ENCODE measurements around the gene TOMM7.
"Not testable (repeated sequence)": the region's sequence is repeated elsewhere in the genome, so short reads cannot be mapped to it uniquely, and the experiment has no call there.

TOMM7 gene

GRCh38 chr7:22850394-22850793 is 27.7 kb upstream of the TOMM7 start:
- not testable (repeated sequence) for H3K9ac ChIP-seq (ENCODE audit: low read length)

GRCh38 chr7:22849662-22850061 is 27.0 kb upstream of the TOMM7 start:
- Histone ChIP-seq H3K27me3 (ENCODE audit: control insufficient read depth, insufficient read depth, low read length) (peaks cover 2% of the 10 kb centered on the region), H3K27ac (ENCODE audit: low read depth, low read length) (no peak overlapping the region), H3K36me3 (ENCODE audit: control insufficient read depth, insufficient read depth, low read length) (no peaks in the 10 kb centered on the region), H3K4me3 (ENCODE audit: low read length) (no peak overlapping the region), H3K9ac (ENCODE audit: low read length) (no peak overlapping the region), H3K4me1 (ENCODE audit: control insufficient read depth, insufficient read depth, low read length) (peaks cover 4% of the 10 kb centered on the region)

More at GRCh38 chr7:22850394-22850793, 27.7 kb upstream of the TOMM7 start:
- H3K36me3 ChIP-seq (ENCODE audit: control insufficient read depth, insufficient read depth, low read length); H3K4me1 ChIP-seq (ENCODE audit: control insufficient read depth, insufficient read depth, low read length); H3K27ac ChIP-seq (ENCODE audit: low read depth, low read length); H3K27me3 ChIP-seq (ENCODE audit: control insufficient read depth, insufficient read depth, low read length); H3K4me3 ChIP-seq (ENCODE audit: low read length): not testable (repeated sequence)

- Histone ChIP-seq H3K9ac (ENCODE audit: low read length) (no peak overlapping the region), H3K4me3 (ENCODE audit: low read length) (no peak overlapping the region), H3K36me3 (ENCODE audit: control insufficient read depth, insufficient read depth, low read length) (no peaks in the 10 kb centered on the region), H3K27ac (ENCODE audit: low read depth, low read length) (no peak overlapping the region), H3K27me3 (ENCODE audit: control insufficient read depth, insufficient read depth, low read length) (peaks cover 2% of the 10 kb centered on the region), H3K4me1 (ENCODE audit: control insufficient read depth, insufficient read depth, low read length) (peaks cover 4% of the 10 kb centered on the region)
Observed at GRCh38 chr7:22849172-22849571, 26.5 kb upstream of the TOMM7 start.

DNA sequence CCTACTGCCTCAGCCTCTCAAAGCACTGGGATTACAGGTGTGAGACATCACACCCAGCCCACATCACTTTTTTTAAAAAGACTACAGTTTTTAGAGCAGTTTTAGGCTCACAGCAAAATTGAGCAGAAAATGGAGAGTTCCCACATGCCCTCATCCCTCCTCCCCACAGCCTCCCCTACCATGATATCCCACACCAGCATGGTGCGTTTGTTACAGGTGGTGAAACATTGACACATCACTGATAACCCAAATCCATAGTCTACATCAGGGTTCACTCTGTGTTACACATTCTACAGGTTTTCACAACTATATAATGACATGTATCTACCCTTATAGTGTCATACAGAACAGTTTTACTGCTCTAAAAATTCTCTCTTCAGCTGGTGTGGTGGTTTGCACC is 24.3 kb upstream of the TOMM7 start:
- H3K27ac ChIP-seq (ENCODE audit: low read depth, low read length): no peak overlapping the region
- H3K4me1 ChIP-seq (ENCODE audit: control insufficient read depth, insufficient read depth, low read length): no peaks in the 10 kb centered on the region
- no peaks in the 10 kb centered on the region for H3K27me3 ChIP-seq (ENCODE audit: control insufficient read depth, insufficient read depth, low read length)
- no peaks in the 10 kb centered on the region for H3K36me3 ChIP-seq (ENCODE audit: control insufficient read depth, insufficient read depth, low read length)
- H3K9ac ChIP-seq (ENCODE audit: low read length): no peak overlapping the region
- no peak overlapping the region for H3K4me3 ChIP-seq (ENCODE audit: low read length)

GRCh38 chr7:22845221-22845834 is 22.7 kb upstream of the TOMM7 start:
- H3K9ac ChIP-seq (ENCODE audit: low read length): no peak overlapping the region
- H3K27ac ChIP-seq (ENCODE audit: low read depth, low read length): no peak overlapping the region
- no peaks in the 10 kb centered on the region for H3K36me3 ChIP-seq (ENCODE audit: control insufficient read depth, insufficient read depth, low read length)
- no peak overlapping the region for H3K4me3 ChIP-seq (ENCODE audit: low read length)
- H3K27me3 ChIP-seq (ENCODE audit: control insufficient read depth, insufficient read depth, low read length): no peaks in the 10 kb centered on the region
- H3K4me1 ChIP-seq (ENCODE audit: control insufficient read depth, insufficient read depth, low read length): no peaks in the 10 kb centered on the region

GRCh38 chr7:22843681-22844309 is 21.1 kb upstream of the TOMM7 start:
- no peaks in the 10 kb centered on the region for H3K27me3 ChIP-seq (ENCODE audit: control insufficient read depth, insufficient read depth, low read length)
- no peak overlapping the region for H3K9ac ChIP-seq (ENCODE audit: low read length)
- H3K36me3 ChIP-seq (ENCODE audit: control insufficient read depth, insufficient read depth, low read length): no peaks in the 10 kb centered on the region
- no peak overlapping the region for H3K4me3 ChIP-seq (ENCODE audit: low read length)
- peak overlapping the region; percentile 3 for H3K27ac ChIP-seq (ENCODE audit: low read depth, low read length)
- H3K4me1 ChIP-seq (ENCODE audit: control insufficient read depth, insufficient read depth, low read length): no peaks in the 10 kb centered on the region

GRCh38 chr7:22842973-22843372 is 20.3 kb upstream of the TOMM7 start:
- no peaks in the 10 kb centered on the region for H3K36me3 ChIP-seq (ENCODE audit: control insufficient read depth, insufficient read depth, low read length)
- no peaks in the 10 kb centered on the region for H3K4me1 ChIP-seq (ENCODE audit: control insufficient read depth, insufficient read depth, low read length)
- no peaks in the 10 kb centered on the region for H3K27me3 ChIP-seq (ENCODE audit: control insufficient read depth, insufficient read depth, low read length)
- no peak overlapping the region for H3K4me3 ChIP-seq (ENCODE audit: low read length)
- no peak overlapping the region for H3K9ac ChIP-seq (ENCODE audit: low read length)
- peak overlapping the region; percentile 53 for H3K27ac ChIP-seq (ENCODE audit: low read depth, low read length)

DNA sequence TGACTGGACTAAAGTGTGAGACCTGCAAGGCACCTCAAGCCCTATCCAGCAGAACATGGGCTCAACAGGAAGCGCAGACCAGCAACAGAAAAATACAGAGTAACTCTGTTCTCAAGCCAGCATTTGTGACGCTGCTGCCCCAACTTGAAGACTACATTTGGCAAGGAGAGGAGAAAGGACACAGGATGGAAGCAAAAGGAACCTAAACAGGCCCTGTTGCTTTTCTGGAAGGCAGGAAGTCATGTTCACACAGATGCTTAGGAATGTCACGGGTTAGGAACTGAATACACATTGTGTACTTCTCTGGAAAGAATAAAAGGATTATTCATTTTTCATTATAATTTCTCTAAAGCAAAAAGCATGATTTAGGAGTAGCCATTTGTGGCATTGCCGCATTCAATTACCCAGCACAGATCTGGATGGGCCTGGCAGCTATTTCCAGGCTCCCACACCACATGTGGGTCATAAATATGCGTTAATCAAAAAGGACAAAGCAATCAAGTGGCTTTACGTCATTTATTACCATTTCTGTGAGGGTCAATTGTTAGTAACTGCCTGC is 19.8 kb upstream of the TOMM7 start:
- Histone ChIP-seq H3K36me3 (ENCODE audit: control insufficient read depth, insufficient read depth, low read length) (no peaks in the 10 kb centered on the region), H3K4me1 (ENCODE audit: control insufficient read depth, insufficient read depth, low read length) (no peaks in the 10 kb centered on the region), H3K9ac (ENCODE audit: low read length) (no peak overlapping the region), H3K27ac (ENCODE audit: low read depth, low read length) (peak overlapping the region; percentile 53), H3K4me3 (ENCODE audit: low read length) (no peak overlapping the region), H3K27me3 (ENCODE audit: control insufficient read depth, insufficient read depth, low read length) (no peaks in the 10 kb centered on the region)

DNA sequence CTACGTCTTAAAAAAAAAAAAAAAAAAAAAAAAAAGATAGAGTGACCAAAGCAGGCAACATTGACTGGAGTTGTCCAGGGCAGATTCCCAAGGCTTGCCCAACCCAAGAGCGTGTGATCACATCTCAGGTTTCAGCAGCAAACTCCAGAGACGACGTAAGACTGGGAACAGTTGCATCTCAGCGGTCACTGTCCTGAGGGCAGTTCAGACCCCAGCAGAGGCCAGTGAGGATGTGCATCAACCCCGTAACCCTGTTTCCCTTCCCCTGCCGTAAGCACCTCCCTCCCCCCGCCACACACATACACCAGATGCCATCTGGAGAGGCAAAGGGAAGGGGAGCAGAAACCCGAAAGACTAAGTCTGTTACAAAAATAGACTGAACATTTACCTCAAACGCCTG is 19.3 kb upstream of the TOMM7 start:
- Histone ChIP-seq H3K9ac (ENCODE audit: low read length) (no peak overlapping the region), H3K4me3 (ENCODE audit: low read length) (no peak overlapping the region), H3K4me1 (ENCODE audit: control insufficient read depth, insufficient read depth, low read length) (no peaks in the 10 kb centered on the region), H3K27ac (ENCODE audit: low read depth, low read length) (peak overlapping the region; percentile 53), H3K36me3 (ENCODE audit: control insufficient read depth, insufficient read depth, low read length) (no peaks in the 10 kb centered on the region), H3K27me3 (ENCODE audit: control insufficient read depth, insufficient read depth, low read length) (no peaks in the 10 kb centered on the region)

- no peaks in the 10 kb centered on the region for H3K27me3 ChIP-seq (ENCODE audit: control insufficient read depth, insufficient read depth, low read length)
- no peak overlapping the region for H3K9ac ChIP-seq (ENCODE audit: low read length)
- H3K36me3 ChIP-seq (ENCODE audit: control insufficient read depth, insufficient read depth, low read length): no peaks in the 10 kb centered on the region
- H3K4me1 ChIP-seq (ENCODE audit: control insufficient read depth, insufficient read depth, low read length): peaks cover 2% of the 10 kb centered on the region
- H3K4me3 ChIP-seq (ENCODE audit: low read length): no peak overlapping the region
- no peak overlapping the region for H3K27ac ChIP-seq (ENCODE audit: low read depth, low read length)
Observed at GRCh38 chr7:22837308-22837707, 14.7 kb upstream of the TOMM7 start.

DNA sequence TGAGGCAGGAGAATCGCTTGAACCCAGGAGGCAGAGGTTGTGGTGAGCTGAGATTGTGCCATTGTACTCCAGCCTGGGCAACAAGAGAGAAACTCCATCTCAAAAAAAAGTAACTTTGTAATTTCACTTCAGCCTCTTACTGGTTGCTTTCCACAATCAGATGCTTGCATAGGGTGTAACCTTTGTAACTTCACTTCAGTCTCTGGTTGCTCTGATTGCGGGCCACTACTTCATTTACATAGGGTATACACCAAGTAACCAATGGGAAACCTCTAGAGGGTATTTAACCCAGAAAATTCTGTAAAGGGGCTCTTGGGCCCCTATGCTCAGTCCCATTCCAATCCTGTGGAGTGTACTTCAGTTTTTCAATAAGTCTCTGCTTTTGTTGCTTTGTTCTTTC is 13.9 kb upstream of the TOMM7 start:
- not testable (repeated sequence) for H3K27ac ChIP-seq (ENCODE audit: low read depth, low read length)

GRCh38 chr7:22833957-22834356 is 11.3 kb upstream of the TOMM7 start:
- H3K27ac ChIP-seq (ENCODE audit: low read depth, low read length): no peak overlapping the region
- no peaks in the 10 kb centered on the region for H3K27me3 ChIP-seq (ENCODE audit: control insufficient read depth, insufficient read depth, low read length)
- no peaks in the 10 kb centered on the region for H3K36me3 ChIP-seq (ENCODE audit: control insufficient read depth, insufficient read depth, low read length)
- H3K4me1 ChIP-seq (ENCODE audit: control insufficient read depth, insufficient read depth, low read length): peaks cover 2% of the 10 kb centered on the region
- no peak overlapping the region for H3K9ac ChIP-seq (ENCODE audit: low read length)
- no peak overlapping the region for H3K4me3 ChIP-seq (ENCODE audit: low read length)

More for the DNA sequence above, 13.9 kb upstream of the TOMM7 start:
- H3K27me3 ChIP-seq (ENCODE audit: control insufficient read depth, insufficient read depth, low read length); H3K36me3 ChIP-seq (ENCODE audit: control insufficient read depth, insufficient read depth, low read length); H3K4me1 ChIP-seq (ENCODE audit: control insufficient read depth, insufficient read depth, low read length); H3K9ac ChIP-seq (ENCODE audit: low read length); H3K4me3 ChIP-seq (ENCODE audit: low read length): not testable (repeated sequence)

Data from rectal smooth muscle tissue (tissue), 1 donor.